ENCODE data around the gene HOOK2.
A peak's percentile ranks its signal among the peaks of the same experiment; 100 is the strongest.

DNA sequence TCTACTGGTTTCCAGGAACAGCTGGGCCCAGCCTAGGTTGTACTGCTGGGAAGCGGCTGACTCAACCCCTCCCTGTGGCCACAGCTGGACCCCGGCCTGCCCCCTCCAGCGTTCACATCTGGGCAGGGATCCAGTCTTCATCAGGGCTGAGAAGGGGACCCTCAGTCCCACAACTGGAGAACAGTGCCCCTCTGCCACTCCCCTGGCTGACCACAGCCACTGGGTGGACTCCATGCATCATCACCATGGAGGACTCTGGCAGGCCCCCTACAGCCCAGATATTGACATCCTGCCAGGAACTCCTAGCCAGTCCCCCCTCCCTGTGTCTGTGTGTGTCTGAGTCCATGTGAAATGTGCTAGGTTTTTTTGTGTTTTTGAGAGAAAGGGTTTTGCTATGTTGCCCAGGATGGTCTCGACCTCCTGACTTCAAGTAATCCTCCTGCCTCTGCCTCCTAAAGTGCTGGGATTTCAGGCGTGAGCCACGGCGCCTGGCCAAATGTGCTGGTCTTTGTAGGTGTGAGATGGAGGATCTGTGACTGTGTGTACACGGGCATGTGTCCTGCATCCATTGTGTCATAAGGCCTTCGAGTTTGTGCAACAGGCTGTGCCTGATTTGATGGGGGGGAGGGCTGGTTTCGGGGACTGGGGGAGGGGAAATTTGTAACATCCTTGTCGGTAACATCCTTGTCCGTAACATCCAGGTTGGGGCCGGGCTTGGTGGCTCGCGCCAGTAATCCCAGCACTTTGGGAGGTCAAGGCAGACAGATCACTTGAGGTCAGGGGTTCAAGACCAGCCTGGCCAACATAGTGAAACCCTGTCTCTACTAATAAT is 4.0 kb upstream of the HOOK2 start:
- TF ChIP-seq, protein P1, sequence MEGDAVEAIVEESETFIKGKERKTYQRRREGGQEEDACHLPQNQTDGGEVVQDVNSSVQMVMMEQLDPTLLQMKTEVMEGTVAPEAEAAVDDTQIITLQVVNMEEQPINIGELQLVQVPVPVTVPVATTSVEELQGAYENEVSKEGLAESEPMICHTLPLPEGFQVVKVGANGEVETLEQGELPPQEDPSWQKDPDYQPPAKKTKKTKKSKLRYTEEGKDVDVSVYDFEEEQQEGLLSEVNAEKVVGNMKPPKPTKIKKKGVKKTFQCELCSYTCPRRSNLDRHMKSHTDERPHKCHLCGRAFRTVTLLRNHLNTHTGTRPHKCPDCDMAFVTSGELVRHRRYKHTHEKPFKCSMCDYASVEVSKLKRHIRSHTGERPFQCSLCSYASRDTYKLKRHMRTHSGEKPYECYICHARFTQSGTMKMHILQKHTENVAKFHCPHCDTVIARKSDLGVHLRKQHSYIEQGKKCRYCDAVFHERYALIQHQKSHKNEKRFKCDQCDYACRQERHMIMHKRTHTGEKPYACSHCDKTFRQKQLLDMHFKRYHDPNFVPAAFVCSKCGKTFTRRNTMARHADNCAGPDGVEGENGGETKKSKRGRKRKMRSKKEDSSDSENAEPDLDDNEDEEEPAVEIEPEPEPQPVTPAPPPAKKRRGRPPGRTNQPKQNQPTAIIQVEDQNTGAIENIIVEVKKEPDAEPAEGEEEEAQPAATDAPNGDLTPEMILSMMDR (IDR thresholded peaks at IDR 0.05), result no peak
- TF ChIP-seq POLR2AphosphoS5 (IDR thresholded peaks at IDR 0.05), result peak; percentile 75
- TF ChIP-seq POLR2A (IDR thresholded peaks at IDR 0.05), result no peak
- TF ChIP-seq EP300 (IDR thresholded peaks at IDR 0.05), result no peak

Measured in gastroesophageal sphincter (tissue), 3 donors.